Mucosa of rectum (tissue), 2 donors: ENCODE results near the gene KAT6B.

Experiments used
- H3K27ac ChIP-seq, 2 donors: one replicate each; pipeline ENCODE4 v1.7.0; 2013; ENCODE audit warnings: inconsistent platforms in 2 of 2, low read depth in 2 of 2, low read length in 2 of 2
- H3K27me3 ChIP-seq, 2 donors: one replicate each; pipeline ENCODE4 v1.7.0; 2013; ENCODE audit warnings: low read length in 2 of 2; ENCODE audit not compliant: control insufficient read depth in 2 of 2, insufficient read depth in 2 of 2
- H3K36me3 ChIP-seq, 2 donors: one replicate each; pipeline ENCODE4 v1.7.0; 2013; ENCODE audit warnings: low read length in 2 of 2; ENCODE audit not compliant: control insufficient read depth in 2 of 2, insufficient read depth in 2 of 2
- H3K4me1 ChIP-seq, 2 donors: one replicate each; pipeline ENCODE4 v1.7.0; 2013; ENCODE audit warnings: low read length in 2 of 2, mild to moderate bottlenecking in 1 of 2; ENCODE audit not compliant: control insufficient read depth in 2 of 2, insufficient read depth in 2 of 2
- H3K4me3 ChIP-seq, 2 donors: one replicate each; pipeline ENCODE4 v1.7.0; 2013; ENCODE audit warnings: low read length in 2 of 2
- H3K9ac ChIP-seq, 2 donors: one replicate each; pipeline ENCODE4 v1.7.0; 2013; ENCODE audit warnings: low read length in 2 of 2, low read depth in 1 of 2, mild to moderate bottlenecking in 1 of 2
- H3K9me3 ChIP-seq, 2 donors: one replicate each; pipeline ENCODE4 v1.7.0; 2013; ENCODE audit warnings: low read length in 2 of 2; ENCODE audit not compliant: control insufficient read depth in 2 of 2
- donor health status: healthy.
- donor health status: Normal muscosa, but diverticular disease.

KAT6B gene

GRCh38 chr10:75068523-75068922, 242.1 kb downstream of the KAT6B start:
- Histone ChIP-seq H3K9ac (no peak overlapping the region), H3K9me3 (no peaks in the 10 kb centered on the region), H3K36me3 (no peaks in the 10 kb centered on the region), H3K4me3 (no peak overlapping the region), H3K4me1 (no peaks in the 10 kb centered on the region), H3K27me3 (no peaks in the 10 kb centered on the region), H3K27ac (no peak overlapping the region)

DNA sequence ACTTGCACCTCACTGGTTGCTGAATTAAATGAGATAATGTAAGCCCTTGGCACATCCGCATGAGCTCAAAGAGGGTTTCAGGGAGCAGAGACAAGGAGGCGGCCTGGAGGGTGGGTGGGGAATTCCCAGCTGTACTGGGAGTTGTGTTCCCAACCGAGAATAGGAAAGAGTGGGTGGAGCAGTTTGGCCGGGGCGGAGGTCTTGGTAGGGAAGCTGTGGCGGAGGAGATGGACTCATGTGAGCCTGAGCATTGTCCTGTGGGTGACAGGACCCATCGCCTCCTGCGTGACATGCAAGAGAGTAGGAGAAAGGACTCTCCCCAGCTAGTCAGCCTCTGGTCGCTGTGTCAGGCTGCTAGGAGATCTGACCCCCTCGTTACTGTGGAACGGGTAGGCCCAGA, 244.1 kb downstream of the KAT6B start:
- H3K36me3 ChIP-seq, result no peaks in the 10 kb centered on the region
- H3K27ac ChIP-seq, result no peak overlapping the region
- no peak overlapping the region for H3K9ac ChIP-seq

DNA sequence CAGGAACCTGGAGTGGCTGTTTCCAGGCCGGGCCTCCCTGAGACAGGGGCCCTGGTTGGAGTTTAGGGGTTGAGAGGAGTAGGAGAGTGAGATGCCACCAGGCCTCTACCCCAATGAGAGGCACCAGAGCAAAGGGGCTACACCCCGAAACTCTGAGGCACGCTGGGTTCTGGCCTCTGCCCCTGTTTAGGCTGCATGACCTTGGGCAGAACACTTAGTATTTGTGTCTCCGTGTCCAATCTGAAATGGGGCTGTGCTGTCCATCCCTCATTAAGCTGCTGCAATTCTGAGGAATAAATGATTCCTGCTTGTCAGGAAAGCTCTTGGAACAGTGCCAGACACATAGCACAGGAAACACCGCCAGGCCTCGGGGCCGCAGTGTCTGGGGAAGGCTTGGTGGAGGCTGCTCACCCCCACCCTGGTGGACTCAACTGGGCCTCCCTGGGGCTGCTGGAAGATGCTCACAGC, 244.6 kb downstream of the KAT6B start:
- Histone ChIP-seq H3K4me3 (no peak overlapping the region), H3K9me3 (no peaks in the 10 kb centered on the region), H3K36me3 (no peaks in the 10 kb centered on the region), H3K4me1 (no peaks in the 10 kb centered on the region), H3K27ac (no peak overlapping the region), H3K27me3 (no peaks in the 10 kb centered on the region), H3K9ac (no peak overlapping the region)

More for the DNA sequence above, 244.1 kb downstream of the KAT6B start:
- no peak overlapping the region for H3K4me3 ChIP-seq
- H3K4me1 ChIP-seq, result no peaks in the 10 kb centered on the region
- no peaks in the 10 kb centered on the region for H3K9me3 ChIP-seq
- H3K27me3 ChIP-seq, result no peaks in the 10 kb centered on the region

DNA sequence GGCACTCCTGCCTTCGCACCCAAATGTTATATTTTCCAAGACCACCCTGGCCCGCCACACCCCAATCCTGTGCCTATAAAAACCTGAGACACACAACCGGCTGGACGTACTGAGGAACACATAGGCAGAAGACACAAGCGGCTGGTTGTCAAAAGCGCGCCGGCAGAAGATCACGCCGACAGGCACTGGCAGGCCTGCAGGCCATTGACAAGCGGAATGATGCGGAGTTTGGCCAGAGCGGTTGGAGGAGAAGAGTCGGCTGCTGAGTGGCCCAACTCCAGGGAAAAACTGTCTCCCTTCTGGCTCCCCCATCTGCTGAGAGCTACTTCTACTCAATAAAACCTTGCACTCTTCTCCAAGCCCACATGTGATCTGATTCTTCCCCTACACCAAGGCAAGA, 245.4 kb downstream of the KAT6B start:
- H3K9me3 ChIP-seq, result no peaks in the 10 kb centered on the region
- H3K27me3 ChIP-seq, result no peaks in the 10 kb centered on the region
- H3K36me3 ChIP-seq, result no peaks in the 10 kb centered on the region
- no peak overlapping the region for H3K4me3 ChIP-seq
- no peaks in the 10 kb centered on the region for H3K4me1 ChIP-seq
- no peak overlapping the region for H3K27ac ChIP-seq
- H3K9ac ChIP-seq, result no peak overlapping the region

DNA sequence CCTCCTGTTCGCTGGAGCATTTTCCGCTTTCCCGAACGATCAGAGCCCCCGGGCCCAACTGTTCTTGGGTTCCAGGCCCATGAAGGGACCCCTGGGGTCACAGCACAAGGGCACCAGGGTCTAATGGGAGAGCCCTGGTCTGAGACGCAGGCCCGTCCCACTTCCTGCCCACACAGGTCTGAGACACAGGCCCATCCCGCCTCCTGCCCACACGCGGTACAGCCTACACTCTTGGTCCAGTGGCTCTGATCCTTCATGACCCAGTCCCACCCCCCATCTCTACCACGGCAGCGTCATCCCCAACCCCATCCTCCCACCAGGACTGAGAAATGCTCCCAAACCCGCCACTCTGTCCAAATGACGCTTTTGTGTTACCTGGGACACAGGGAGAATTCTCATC, 246.3 kb downstream of the KAT6B start:
- Histone ChIP-seq H3K4me1 (no peaks in the 10 kb centered on the region), H3K27me3 (no peaks in the 10 kb centered on the region), H3K27ac (no peak overlapping the region), H3K9me3 (no peaks in the 10 kb centered on the region), H3K36me3 (no peaks in the 10 kb centered on the region), H3K4me3 (no peak overlapping the region), H3K9ac (no peak overlapping the region)

DNA sequence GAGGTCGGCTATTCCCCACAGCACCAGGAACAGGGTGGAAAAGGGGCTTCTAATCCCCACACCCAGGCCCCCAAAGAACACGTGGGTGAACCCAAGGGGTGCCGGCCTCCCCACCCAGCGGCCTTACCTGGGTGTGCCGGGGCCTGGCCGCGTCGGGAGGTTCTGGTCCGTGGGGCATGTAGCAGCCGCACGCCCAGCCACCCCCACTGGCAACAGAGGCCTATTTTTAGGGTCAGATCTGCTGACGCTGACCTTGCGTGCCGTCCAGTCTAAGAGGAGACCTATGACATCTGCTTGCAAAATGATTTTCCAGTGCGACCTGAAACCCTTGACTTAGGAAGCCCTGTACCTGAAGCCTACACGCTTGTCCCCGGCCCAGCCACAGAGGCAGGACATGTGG, 247.0 kb downstream of the KAT6B start:
- no peaks in the 10 kb centered on the region for H3K4me1 ChIP-seq
- H3K9ac ChIP-seq, result no peak overlapping the region
- no peak overlapping the region for H3K4me3 ChIP-seq
- H3K36me3 ChIP-seq, result no peaks in the 10 kb centered on the region
- no peaks in the 10 kb centered on the region for H3K27me3 ChIP-seq
- no peaks in the 10 kb centered on the region for H3K9me3 ChIP-seq
- H3K27ac ChIP-seq, result no peak overlapping the region

- Histone ChIP-seq H3K9ac (no peak overlapping the region), H3K4me1 (no peaks in the 10 kb centered on the region), H3K27me3 (no peaks in the 10 kb centered on the region), H3K4me3 (no peak overlapping the region), H3K9me3 (no peaks in the 10 kb centered on the region), H3K27ac (no peak overlapping the region), H3K36me3 (no peaks in the 10 kb centered on the region)
Measured at GRCh38 chr10:75074711-75075445, 248.5 kb downstream of the KAT6B start.

- Histone ChIP-seq H3K36me3 (no peaks in the 10 kb centered on the region), H3K27me3 (no peaks in the 10 kb centered on the region), H3K4me1 (no peaks in the 10 kb centered on the region), H3K9me3 (peaks cover 0 to 1% of the 10 kb centered on the region in 2 donors), H3K4me3 (no peak overlapping the region), H3K27ac (no peak overlapping the region), H3K9ac (no peak overlapping the region)
Measured at GRCh38 chr10:75076348-75076747, 249.9 kb downstream of the KAT6B start.

GRCh38 chr10:75079436-75080083, 253.2 kb downstream of the KAT6B start:
- Histone ChIP-seq H3K9ac (no peak overlapping the region), H3K27me3 (peaks cover 0 to 5% of the 10 kb centered on the region in 2 donors), H3K27ac (no peak overlapping the region)

DNA sequence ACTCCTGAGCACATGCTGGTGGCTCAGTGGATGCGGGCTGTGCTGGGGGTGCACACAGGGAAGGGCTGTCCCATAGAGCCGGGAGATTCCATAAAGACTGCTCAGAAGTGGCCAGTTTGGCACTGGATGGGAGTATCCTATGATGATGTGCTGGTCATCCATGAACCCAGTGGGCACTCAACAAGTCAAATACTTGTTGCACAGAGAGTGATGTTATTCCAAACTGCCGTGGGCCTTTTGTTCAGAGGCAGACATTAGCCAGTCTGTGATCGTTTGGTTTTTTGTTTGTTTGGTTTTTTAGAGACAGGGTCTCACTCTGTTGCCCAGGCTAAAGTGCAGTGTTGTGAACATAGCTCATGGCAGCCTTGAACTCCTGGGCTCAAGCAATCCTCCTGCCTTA, 254.2 kb downstream of the KAT6B start:
- no peak overlapping the region for H3K9ac ChIP-seq
- H3K4me3 ChIP-seq, result no peak overlapping the region
- H3K4me1 ChIP-seq, result no peaks in the 10 kb centered on the region
- no peaks in the 10 kb centered on the region for H3K36me3 ChIP-seq
- peaks cover 0 to 5% of the 10 kb centered on the region in 2 donors for H3K27me3 ChIP-seq
- no peak overlapping the region for H3K27ac ChIP-seq
- H3K9me3 ChIP-seq, result peaks cover 0 to 2% of the 10 kb centered on the region in 2 donors

More at GRCh38 chr10:75079436-75080083, 253.2 kb downstream of the KAT6B start:
- Histone ChIP-seq H3K4me1 (no peaks in the 10 kb centered on the region), H3K36me3 (no peaks in the 10 kb centered on the region), H3K9me3 (peaks cover 0 to 2% of the 10 kb centered on the region in 2 donors), H3K4me3 (no peak overlapping the region)
